Skeletal muscle cell (primary cell): Measurements from ENCODE around the gene ZNF512B.
"Not testable (repeated sequence)": the region's sequence is repeated elsewhere in the genome, so short reads cannot be mapped to it uniquely, and the experiment has no call there.

ENCODE experiments used
- DNase-seq: peaks from one replicate; pipeline ENCODE4 v3.0.0-alpha.2; 2010; ENCODE audit warnings: low read depth
- H3K4me3 ChIP-seq: 2 replicates; pipeline ENCODE4 v1.5.1; 2011; ENCODE audit warnings: low read depth, mild to moderate bottlenecking, control low read depth, low read length, moderate library complexity

Gene ZNF512B

GRCh38 chr20:63966172-63966943 is 3.4 kb downstream of the ZNF512B start:
- H3K4me3 ChIP-seq: no peak overlapping the region
- DNase-seq: no peak

GRCh38 chr20:63964412-63964811 is 5.3 kb downstream of the ZNF512B start:
- no peak for DNase-seq
- H3K4me3 ChIP-seq: no peak overlapping the region

GRCh38 chr20:63963784-63964301 is 5.9 kb downstream of the ZNF512B start:
- DNase-seq: no peak
- no peak overlapping the region for H3K4me3 ChIP-seq

DNA sequence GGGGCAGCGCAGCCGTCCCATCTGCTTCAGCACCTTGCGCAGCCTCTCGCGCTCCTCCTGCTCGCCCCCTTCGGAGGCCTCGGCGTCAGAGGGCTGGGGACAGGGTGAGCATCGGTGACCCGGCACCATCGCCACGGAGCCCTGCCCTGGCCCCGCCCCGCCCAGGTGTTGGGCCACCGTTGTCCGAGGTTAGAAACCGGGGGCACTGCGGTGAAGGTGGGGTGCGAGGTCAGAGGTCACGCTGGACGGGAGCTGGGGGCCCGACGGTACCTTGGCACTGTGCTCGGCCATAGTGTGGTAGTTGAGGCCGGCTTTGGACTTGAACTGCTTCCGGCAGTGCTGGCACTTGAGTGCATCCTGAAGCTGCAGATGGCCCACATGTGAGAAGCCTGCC is 6.4 kb downstream of the ZNF512B start:
- no peak overlapping the region for H3K4me3 ChIP-seq

DNA sequence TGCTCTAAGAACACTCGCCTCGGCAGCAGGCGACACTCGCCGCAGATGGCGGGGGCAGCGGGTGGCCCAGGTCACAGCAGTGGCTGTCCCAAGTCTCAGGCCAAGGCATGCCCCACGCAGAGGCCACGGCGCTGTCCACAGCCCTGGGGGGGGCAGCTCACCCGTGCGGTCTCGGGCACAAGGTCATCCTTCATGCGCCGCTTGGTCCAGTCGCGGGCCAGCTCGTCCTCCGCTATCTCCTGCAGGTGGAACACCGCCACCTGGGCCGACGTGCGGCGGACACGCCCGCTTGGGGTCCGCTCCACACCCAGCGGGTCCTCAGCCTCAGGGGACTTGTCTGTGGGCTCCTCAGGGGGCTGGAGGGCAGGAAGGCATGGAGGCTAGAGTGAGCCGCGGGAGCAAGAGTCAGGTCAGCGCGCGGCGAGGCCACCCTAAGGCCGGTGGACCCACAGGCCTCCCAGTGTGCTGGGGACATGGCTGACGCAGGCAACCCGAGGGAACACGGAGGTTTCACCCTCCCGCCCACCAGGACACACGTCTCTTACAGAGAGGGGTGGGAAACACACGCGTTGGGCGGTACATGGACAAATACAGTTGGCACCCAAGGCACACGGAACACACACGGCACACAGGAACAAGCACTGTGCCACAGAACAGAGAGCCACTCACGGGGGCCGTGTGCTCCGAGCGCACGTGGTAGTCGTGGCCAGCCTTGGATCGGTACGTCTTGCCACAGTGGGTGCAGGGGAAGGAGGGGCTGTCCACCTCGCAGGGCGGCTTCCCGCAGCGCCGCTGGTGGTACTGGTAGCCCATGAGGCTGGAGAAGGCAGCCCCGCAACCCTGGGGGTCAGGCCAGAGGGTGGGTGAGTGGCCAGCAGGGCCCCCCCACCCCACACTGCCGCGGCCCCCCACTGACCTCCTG is 7.0 kb downstream of the ZNF512B start:
- no peak for DNase-seq
- H3K4me3 ChIP-seq: no peak overlapping the region

More for the DNA sequence above, 6.4 kb downstream of the ZNF512B start:
- DNase-seq: no peak

GRCh38 chr20:63961664-63962425 is 7.9 kb downstream of the ZNF512B start:
- DNase-seq: no peak
- H3K4me3 ChIP-seq: no peak overlapping the region

GRCh38 chr20:63960654-63961621 is 8.8 kb downstream of the ZNF512B start:
- DNase-seq: not testable (repeated sequence)

DNA sequence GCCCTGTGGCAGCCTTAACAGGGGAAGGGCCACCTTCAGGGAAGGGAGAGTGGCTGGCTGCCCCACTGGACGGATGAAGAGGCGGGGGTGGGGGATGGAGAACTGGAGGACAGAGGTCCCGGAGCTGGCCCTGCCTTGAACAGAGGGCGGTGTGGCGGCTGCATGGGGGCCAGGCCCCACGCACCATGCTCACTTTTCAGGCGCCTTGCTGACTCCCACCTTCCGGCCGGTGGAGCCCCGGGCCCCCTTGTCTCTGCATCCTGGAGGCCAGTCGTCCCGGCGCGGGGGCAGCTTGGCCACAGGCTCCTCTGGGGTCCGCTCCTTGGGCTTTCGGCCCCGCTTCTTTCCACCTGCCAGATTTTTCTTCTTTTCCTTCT is 10.0 kb downstream of the ZNF512B start:
- H3K4me3 ChIP-seq: no peak overlapping the region
- no peak for DNase-seq

More at GRCh38 chr20:63960654-63961621, 8.8 kb downstream of the ZNF512B start:
- H3K4me3 ChIP-seq: not testable (repeated sequence)

GRCh38 chr20:63958964-63959698 is 10.6 kb downstream of the ZNF512B start:
- no peak for DNase-seq
- no peak overlapping the region for H3K4me3 ChIP-seq

- no peak overlapping the region for H3K4me3 ChIP-seq
- DNase-seq: no peak
Measured at GRCh38 chr20:63958471-63958870, 11.3 kb downstream of the ZNF512B start.

GRCh38 chr20:63957690-63958441 is 11.9 kb downstream of the ZNF512B start:
- no peak for DNase-seq
- peak overlapping the region; percentile 55 for H3K4me3 ChIP-seq

GRCh38 chr20:63957004-63957689 is 12.6 kb downstream of the ZNF512B start:
- peak overlapping the region; percentile 55 for H3K4me3 ChIP-seq
- no peak for DNase-seq

DNA sequence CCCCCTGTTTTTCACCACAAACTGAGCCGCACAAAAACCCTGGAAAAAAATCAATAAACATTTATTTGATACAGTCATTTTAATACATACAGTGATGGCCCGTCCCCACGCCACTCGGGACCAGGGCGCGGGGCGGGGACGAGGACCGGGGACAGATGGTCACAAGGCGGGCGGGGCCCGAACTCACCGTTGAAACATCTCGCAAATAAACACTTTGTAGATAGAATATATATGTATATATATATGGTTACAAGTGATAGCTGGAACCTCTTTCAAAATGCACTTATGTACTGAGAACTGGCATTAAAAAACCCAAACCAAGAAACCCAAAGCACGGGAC is 13.1 kb downstream of the ZNF512B start:
- H3K4me3 ChIP-seq: peak overlapping the region; percentile 55
- no peak for DNase-seq

DNA sequence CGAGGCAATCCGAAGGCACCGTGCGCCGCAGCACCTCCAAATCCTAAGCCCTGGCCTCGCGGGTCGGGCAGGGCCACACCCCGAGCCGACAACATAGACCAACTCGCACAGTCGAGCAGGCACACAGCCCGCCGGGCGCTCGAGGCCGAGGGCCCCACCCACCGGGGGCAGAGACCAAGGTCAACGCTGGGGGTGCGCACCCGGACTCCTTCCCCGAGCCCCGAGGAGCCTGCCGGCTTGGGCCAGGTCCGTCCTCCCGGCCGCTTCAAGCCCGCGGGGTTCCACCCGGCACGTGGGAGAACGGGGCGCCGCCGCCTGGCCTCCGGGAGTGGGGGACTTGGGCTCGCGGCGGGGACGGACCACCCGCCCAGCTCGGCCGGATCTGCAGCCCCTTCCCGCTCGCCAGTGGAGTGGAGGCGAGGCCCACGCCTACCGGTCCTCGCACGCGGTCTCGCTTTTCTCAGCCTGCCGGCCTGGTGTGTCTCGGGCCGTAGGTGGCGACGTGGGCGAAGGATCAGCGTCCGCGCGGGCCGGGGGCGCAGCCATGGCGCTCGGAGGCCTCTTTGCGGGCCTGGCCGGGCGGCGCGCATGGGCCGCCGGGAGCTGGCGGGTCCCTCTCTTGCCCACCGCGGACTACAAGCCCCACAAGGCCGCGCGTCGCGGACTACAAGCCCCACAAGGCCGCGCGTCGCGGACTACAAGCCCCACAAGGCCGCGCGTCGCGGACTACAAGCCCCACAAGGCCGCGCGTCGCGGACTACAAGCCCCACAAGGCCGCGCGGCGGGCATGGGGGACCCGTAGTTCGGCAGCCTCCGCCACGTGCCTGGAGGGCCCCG is 13.7 kb downstream of the ZNF512B start, which contains the start of gene UCKL1:
Gene UCKL1 (minus strand): TSS at position 590 of the 837 bp plus-strand sequence. CDS start 44 bp downstream, at position 546.
- peak within 1 kb of the TSS; percentile 93 for H3K4me3 ChIP-seq
- peak; percentile 76 for DNase-seq

DNA sequence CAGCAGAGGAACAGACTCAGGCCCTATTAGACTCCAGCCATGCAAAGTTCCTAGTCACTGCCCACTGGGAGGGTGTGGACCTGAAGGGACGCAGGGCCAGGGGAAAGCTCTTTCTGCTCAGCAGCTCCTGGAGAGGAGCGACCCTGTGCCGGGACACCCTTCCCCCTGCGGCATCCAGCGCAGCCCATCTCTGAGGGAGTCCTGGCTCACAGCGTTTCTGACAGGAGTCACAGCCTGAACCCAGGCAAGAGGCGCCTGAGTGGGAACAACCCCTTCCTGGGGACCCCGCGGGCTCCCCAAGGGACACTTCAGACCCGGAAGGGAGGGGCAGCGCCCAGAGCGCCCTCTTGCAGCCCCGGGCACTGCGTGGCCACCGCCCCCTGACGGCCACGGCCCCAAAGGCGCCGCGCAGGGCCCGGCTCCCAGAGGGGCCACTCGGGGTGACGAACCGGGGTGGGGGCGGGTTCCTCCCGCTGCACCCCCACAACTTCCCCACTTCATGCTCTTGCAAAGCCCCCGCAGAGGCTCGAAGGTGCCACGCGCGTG is 14.4 kb downstream of the ZNF512B start:
- peak overlapping the region; percentile 93 for H3K4me3 ChIP-seq
- no peak for DNase-seq
